SK-MEL-5 (cell line): ENCODE results near the gene PTGER2. TPM values are rescaled to one million over a fixed set of nuclear protein-coding genes. Genes with fewer than 3 reads are reported as not detected.
A peak's percentile ranks its signal among the peaks of the same experiment; 100 is the strongest.

ENCODE experiments used
- DNase-seq: peaks from one replicate; pipeline ENCODE4 v3.0.0-alpha.2; 2016; ENCODE audit warnings: low read depth, low spot score
- in situ Hi-C: cut with HindIII; loops from 2 replicates; pipeline ENCODE4 v1.10.0; 2016; ENCODE audit warnings: low sequenced_read_pairs, high pct_unique_total_duplicates, low pct_unique_long_range_greater_than_20kb
- total RNA-seq: library from RNA; depleted of rRNA; stranded (reverse); fragments of >200 nt; shearing (Covaris generic); gene quantifications from 2 replicates; pipeline ENCODE4 v1.2.3, GENCODE V29; 2014

Gene PTGER2
- total RNA-seq, 1 experiment from 2014 or later, result not detected

DNA sequence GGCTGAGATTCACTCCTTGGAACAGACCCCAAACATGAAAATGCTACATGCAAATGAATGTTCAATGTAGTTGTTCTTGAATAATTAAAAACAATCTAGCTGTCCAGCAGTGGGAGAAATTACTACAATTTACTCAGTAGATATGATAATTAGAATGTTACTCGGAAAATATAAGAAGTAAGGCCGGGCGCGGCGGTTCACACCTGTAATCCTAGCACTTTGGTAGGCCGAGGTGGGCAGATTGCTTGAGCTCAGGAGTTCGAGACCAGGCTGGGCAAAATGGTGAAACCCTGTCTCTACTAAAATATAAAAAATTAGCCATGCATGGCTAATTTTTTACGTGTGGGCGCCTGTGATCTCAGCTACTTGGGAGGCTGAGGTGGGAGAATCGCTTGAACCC, 15.3 kb upstream of the PTGER2 start:
- no peak for DNase-seq
- in situ Hi-C loops, result no loop called here

DNA sequence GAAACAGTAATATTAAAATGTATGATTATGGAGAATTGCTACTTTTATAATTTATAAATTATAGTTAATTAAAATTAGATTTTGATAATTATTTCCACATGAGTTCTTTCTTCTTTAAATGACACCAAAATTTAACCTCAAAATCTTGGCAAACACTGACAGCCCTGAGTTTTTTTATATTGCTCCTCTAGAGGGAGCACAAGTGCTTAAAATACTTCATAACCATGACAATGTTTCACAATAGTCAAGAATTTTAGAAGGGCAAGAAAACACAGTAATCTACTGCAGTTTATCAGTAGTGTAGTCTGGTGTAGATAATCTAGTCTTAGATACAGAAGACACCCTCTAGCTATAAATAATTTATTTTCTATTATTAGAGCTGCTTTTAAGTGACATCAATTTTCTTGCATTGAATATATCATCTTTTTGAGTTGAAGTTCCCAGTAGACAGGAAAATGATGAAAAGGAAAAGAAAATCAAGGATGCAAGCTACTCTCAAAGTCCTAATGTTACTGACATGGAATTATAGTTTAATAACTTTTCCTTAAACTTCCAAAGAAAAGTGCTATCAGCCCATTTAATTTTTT, 14.3 kb upstream of the PTGER2 start:
- peak; percentile 63 for DNase-seq
- in situ Hi-C loops, result no loop called here

GRCh38 chr14:52303236-52303635, 10.9 kb upstream of the PTGER2 start:
- no peak for DNase-seq
- in situ Hi-C loops, result no loop called here

DNA sequence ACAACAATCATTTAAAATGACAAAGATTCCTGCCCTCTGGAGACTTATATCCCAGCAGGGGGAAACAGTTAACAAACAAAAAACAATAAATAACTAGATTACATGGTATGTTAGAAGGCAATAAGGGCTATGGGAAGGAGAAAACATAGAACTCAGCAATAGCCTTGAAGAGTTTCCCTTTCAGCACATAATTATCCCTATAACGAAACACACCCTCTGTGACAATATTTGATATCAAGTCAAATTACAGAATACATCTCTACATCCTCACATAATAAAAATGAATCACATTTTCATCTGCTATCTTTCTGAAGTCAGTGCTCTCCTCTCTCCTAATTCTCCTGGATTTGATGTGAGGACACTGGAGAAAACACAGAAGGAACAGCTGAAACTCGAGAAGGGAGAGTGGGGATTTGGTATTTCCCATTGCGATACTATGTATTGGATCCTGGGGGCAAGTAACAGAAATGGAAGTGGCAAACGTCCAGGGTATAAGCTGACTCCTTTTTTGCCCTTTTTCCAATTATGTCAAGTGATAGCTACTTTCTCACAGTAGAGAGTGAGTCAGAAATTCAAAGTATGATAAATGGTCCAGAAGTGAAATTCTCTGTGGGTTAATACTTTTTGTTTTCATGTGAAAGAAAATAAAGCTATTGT, 9.7 kb upstream of the PTGER2 start:
- DNase-seq, result no peak
- in situ Hi-C loops, result no loop called here

DNA sequence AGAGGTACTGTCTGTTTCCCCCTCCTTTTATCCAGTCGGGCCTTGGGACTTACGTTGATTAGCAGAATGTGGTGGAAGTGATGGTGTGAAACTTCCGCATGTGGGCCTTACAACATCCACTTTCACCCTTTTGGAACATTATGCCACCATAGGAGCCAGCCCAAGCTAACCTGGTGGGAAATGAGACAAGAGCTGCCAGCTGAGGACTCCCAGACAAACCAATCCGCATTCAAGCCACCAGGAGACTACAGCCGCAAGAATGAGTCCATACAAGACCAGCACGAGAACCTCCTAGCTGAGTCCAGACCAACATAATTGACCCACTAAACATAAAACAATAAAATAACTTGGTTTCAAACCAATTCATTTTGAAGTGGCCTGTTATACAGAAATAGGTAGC, 9.1 kb upstream of the PTGER2 start:
- no peak for DNase-seq
- in situ Hi-C loops, result no loop called here

DNA sequence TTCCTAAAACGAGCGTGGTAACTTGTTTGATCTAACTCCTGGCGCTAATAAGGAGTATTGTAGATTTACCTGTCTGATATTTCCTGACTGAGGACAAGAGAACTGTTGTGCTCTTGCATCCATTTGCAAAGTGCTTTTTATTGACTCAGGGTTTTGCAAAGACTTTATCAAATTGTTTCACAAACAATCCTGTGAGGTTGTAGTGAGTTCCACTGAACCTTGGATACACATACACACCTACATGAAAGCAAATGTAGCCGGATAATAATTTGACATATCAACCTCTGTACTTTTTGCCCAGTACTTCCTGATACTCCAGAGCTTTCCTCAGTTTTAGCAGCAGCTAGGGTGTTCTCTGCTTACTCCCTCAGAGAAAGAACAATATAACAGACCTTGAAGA, 6.7 kb upstream of the PTGER2 start:
- no peak for DNase-seq
- in situ Hi-C loops, result no loop called here

DNA sequence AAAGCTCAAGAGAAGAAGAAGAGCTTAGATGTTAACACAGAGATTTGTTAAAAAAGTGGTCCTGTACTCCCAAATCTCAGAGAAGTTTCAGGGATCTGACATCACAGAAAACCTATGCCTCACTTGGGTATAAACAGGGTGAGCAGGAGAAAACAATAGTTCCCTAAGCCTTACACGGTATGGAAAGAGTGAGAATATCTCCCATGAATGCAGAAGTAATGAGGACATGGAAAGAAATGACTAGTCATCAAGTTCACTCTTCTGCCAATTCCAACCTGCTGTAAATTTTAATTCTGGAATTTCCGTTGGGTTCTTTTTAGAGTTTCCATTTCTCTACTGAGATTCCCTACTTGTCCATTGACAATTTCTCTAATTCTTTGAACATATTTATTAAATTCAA, 6.2 kb upstream of the PTGER2 start:
- in situ Hi-C loops, result no loop called here

GRCh38 chr14:52310541-52310940, 3.6 kb upstream of the PTGER2 start:
- in situ Hi-C loops, result no loop called here
- no peak for DNase-seq

More for the DNA sequence above, 6.2 kb upstream of the PTGER2 start:
- no peak for DNase-seq

DNA sequence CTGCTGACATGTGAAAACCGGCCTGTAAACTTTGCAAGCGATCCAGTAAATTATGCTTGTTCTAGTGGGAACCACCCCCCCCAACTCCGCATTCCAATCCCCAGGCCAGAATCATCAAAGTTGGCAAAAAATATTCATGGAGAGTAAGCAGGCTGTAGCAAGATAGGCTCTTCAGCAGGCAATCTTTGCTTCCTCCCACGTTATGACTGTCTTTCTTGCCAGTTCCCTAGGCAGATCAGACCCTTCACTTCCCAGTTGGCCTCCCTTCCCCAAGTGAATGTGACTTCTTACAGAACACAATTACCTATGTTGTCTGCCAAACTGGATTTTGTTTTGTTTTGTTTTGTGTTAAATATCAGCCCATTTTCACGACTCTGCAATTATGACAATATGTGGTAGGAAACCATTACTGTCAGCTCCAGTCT, 1.2 kb upstream of the PTGER2 start:
- DNase-seq, result no peak
- in situ Hi-C loops, result no loop called here

DNA sequence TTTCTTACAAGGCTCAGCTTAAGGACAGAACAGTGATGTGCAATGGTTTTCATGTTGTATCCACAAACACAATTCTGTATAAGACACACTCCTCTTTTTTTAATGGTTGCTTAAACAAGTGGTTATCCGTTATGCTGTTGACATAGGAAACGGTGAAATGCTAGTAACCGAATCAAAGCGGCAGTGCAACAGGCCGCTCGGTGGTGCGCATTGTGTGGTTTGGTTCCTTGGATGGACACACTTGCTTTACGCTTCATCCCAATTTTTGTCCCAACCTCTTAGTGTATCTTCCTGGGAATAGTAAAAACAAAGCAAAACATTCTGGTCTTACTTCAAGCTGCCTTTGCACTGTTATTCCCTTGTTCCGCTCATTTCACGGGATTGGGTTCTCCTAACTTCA, 650 bp upstream of the PTGER2 start:
- in situ Hi-C loops, result no loop called here

GRCh38 chr14:52314595-52315354, 663 bp downstream of the PTGER2 start:
- in situ Hi-C loops, result no loop called here
- DNase-seq, result no peak

More for the DNA sequence above, 650 bp upstream of the PTGER2 start:
- no peak for DNase-seq

- DNase-seq, result no peak
- in situ Hi-C loops, result no loop called here
Observed at GRCh38 chr14:52315355-52315718, 1.2 kb downstream of the PTGER2 start.

DNA sequence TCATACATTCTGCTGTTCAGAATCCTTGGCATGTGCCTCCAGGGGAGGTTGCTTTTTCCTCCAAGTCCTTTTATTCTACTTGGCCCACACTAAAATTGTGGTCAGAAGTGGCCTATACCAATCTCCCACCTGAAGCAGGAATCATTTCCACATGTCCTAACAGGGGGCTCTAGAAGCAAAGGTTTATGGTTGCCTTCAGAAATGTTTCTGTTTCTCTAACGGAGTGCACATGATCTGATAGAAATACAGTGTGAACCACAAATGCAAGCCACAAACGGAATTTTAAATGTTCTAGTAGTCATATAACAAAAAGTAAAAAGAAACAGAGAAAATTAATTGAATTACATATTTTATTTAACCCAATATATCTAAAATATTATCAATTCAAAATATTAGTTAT, 4.0 kb downstream of the PTGER2 start:
- in situ Hi-C loops, result no loop called here
- no peak for DNase-seq

DNA sequence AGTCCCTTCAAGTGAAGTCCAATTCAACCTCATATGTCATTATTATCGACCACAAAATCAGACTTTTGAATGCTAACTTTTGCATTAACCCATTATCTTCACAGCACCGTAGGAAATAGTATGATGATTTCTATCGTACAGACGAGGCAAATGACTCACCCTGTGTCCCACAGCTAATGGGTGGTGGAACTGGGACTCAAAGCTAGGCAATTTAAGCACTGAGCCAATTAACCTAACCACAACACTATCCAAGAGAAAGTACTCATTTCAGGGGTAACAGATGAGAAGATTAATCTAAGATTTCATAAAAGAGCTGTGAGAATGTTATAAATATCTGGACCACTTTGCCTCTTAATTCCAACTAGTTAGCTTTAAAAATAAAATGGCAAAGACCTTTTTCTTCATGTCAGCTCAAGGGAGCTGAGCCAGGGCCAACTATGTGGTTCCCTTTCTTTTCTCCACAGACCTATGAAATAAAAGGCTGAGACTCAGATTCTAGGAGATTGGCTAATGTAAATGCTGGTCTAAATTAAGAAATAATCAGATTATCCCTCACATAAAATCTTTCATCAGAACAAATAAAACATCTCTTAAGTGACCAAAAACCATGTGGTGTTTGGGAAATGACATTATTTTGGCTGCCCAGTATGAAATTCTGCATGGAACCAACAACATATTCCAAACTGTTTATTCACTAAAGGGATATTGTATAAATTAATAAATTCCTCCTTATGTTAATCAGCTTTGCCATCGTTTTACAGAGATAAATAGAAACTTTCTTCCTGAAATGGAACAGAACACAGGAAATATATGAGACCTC, 4.9 kb downstream of the PTGER2 start:
- in situ Hi-C loops, result no loop called here
- no peak for DNase-seq

GRCh38 chr14:52319919-52320318, 5.8 kb downstream of the PTGER2 start:
- no peak for DNase-seq
- in situ Hi-C loops, result no loop called here

GRCh38 chr14:52325126-52325525, 11.0 kb downstream of the PTGER2 start:
- DNase-seq, result no peak
- in situ Hi-C loops, result no loop called here

DNA sequence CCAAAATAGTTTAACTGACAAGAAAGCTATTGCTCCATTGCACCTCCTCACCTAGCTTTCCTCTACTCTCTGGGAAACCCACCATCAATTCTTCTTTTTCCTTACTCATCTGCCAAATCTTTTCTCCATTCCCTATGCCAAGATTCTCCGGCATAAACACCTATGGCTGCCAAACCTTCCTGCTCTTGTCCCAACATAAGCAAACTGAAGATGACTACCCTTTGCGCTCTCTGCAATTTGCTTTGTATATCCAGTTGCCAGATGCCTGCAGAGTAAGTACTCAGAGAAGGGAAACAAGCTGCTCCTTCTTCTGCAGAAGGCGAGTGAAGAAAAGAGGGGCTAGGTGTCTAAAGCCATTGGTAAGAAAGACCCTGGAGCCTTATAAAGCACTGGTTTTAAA, 11.5 kb downstream of the PTGER2 start:
- in situ Hi-C loops, result no loop called here
- DNase-seq, result no peak
